ENCODE measurements around the gene DOK3.

The DOK3 gene

DNA sequence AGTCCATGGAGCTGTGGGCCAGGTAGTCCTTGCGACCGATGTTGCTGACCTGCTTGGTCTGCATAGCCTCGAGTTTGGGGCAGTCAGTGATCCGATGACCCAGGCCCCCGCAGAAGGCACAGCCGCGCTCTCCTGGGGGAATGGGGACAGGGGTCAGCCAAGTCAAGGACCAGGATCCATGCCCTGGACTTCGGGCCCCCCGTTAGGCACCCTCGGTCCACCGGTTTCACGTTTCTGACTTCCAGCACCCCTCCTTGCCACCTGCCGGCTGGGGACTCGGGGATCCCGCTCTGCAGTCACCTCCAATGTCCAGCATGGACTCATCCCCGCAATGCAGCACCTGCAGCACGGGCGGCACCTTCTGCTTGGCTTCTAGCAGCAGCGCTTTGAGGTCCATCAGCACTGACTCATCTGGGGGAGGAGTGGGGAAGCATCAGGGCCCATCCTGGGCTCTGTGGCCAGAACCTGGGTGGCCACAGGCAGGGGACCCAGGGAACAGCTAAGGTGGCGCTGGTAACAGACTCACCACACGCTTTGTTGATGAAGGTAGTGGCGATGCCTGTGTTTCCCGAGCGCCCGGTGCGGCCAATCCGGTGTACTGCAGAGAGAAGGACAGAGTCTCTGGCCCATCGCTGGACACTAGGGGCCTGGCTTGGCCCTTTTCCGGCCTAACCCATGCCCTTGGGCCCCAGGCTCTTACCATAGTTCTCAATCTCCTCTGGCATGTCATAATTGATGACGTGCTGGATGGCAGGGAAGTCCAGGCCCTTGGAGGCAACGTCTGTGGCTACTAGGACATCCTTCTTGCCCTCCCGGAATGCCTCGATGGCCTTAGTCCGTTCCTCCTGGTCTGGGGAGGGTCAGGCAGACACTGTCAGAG is 2.4 kb upstream of the DOK3 start:
- no peak for DNase-seq

DNA sequence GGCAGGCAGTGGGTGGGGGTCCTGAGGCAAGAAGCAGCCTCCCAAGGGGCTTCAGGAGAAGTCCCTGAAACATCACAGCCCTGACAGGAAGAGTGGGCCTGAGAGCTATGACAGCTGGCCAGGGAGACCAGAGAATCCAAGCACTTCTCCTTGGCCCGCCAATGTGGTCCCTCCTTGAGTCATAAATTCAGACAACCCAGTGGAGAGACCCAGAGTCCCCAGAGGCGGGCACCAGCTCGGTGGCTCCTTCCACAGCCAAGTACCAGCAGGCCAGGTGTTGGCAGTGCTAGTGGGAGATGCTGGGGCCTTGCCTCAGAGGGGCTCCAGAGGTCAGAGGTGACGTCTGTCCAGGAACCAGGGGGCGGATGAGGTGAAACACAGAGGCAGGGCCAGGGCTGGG is 1.6 kb upstream of the DOK3 start:
- DNase-seq, result no peak

DNA sequence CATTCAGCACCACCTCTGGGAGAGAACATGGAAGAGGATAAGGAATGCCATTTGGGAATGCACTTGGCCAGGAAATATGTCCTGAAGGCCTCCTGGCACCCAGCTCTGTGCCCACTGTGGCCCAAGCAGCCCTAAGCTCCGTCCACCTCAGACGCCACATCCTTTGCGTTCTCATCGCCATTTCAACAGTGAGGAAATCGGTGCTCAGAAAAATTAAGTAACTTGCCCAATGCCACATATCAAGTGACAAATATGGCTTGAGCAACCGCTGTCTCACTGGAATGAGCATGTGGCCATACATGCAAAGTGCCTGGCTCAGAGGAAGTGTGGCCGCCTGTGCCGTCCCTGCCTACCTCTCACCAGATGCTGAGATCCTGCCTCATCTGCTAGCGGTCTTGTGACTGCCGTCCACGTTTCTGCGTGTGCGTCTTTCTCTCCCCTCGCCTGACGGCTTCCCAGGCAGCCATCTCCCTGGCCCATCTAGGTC is 984 bp upstream of the DOK3 start:
- DNase-seq, result no peak

DNA sequence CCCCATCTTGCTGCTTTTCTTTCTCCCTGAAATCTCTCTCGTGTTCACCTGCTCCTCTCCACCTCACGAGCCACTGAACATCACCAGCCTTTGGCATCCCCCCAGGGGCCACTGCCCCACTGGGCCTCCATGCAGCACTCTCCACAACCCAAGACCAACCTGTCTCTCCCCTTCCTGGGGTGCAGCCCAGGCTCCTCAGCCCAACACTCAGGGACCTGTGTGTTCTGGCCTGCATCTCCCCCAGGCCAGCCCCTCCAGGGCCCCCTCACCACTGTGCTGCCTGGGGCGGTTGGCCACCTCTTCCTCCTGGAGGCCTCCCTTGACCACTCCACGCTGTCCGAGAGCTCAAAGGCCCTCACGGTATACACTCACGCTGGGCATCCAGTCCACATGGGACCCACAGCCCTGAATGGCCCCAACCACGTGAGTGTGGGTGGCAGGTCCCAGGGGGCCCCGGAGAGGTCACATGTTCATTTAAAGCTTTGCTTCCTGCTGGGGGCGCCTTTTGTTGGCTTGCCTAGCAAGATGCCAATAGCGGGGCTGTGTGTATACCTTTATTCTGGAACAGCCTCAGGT is 453 bp upstream of the DOK3 start:
- no peak for DNase-seq

DNA sequence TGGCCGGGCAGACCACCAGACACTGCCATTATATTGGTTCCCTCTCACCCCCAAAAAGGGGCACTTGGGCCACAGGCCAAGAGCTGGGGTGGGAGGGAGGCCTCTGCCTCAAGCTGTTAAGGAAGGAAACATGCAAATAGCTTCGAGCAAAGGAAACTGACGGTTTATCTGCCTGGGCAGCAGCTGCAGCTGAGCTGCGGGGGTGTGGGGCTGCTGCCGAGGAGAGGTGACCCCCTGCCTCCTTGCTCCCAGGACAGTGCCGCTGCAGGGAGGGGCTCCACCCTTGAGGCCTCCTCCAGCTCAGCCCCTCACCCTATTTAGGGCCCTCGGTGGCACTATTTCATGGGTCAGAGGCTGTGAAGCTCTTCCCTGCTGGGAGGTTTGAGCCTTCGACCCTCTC is 789 bp downstream of the DOK3 start:
- no peak for DNase-seq

DNA sequence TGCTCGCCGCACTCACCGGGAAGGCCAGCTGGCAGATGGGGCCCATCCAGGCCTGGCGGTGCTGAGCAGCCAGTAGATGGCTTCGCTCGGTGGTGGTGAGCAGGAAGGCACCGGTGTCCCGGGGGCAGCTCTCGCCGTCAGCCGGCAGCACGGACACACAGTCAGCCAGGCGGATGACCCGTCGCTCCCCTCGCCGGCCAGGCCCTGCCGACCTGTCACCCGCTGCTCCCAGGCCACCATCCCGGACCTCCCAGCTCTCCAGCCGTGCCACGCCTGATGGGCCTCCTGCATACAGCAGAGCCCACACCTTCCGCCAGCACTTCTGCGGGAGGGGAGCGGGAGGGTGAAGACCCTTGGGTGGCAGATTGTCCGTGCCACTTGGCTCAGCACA is 1.4 kb downstream of the DOK3 start:
- no peak for DNase-seq

DNA sequence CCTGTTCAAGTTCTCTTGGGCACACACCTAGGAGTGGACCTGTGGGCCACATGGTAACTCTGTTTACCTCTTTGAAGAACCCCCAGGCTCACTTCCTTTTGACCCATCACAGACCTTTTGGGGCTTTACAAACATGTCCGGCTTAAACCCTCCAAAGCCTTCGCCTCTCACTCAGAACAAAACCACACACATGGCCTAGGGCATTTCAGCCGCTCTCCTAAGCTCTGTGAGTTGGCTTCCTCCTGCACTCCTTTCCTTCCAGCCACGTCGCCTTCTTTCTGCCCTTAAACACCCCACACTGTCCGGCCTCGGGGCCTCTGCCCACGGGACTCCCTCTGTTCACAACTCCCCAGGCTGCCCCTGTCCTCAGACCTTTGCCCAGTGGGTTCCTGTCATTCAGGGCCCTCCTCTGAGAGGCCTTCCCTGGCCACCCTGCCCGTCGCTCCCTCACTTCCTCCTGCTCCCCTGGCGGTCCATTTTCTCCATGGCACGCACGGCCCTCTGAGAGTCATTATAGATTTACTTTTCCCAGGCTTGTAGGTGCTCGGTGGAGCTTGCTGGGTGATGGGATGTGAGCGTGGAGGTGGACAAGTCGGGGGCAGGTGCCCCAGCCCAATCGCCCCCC is 1.9 kb downstream of the DOK3 start:
- DNase-seq, result no peak

DNA sequence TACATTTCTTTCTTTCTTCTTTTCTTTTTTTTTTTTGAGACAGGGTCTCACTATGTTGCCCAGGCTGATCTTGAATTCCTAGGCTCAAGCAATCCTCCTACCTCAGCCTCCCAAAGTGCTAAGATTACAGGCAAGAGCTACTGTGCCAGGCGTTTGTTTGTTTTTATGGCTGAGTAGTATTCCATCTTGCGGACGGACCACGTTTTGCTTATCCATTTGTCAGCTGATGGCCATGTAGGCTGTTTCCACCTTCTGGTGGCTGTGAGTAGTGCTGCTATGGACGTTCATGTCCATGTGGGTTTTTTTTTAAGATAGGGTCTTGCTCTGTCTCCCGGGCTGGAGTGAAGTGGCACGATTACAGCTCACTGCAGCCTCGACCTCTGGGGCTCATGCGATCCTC is 2.5 kb downstream of the DOK3 start:
- DNase-seq, result no peak

DNA sequence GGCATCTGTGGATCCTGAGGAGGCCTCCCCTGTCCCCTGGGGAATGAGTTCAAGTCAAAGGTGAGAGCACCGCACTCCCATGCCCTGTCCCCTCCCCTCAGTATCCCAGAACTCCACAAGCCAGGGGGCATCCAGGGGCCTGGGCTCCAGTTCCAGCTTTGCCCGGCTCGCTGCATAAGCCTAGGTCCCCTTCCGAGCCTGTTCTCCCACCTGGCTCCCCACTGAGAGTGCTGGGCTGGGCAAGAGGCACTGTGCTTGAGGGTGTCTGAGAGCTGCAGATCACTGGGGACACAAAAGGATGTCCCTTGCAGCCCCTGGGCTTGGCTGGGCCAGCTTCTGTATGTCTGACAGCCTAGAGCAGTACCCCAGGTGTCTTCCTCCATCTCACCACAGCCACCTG is 4.6 kb downstream of the DOK3 start:
- no peak for DNase-seq

DNA sequence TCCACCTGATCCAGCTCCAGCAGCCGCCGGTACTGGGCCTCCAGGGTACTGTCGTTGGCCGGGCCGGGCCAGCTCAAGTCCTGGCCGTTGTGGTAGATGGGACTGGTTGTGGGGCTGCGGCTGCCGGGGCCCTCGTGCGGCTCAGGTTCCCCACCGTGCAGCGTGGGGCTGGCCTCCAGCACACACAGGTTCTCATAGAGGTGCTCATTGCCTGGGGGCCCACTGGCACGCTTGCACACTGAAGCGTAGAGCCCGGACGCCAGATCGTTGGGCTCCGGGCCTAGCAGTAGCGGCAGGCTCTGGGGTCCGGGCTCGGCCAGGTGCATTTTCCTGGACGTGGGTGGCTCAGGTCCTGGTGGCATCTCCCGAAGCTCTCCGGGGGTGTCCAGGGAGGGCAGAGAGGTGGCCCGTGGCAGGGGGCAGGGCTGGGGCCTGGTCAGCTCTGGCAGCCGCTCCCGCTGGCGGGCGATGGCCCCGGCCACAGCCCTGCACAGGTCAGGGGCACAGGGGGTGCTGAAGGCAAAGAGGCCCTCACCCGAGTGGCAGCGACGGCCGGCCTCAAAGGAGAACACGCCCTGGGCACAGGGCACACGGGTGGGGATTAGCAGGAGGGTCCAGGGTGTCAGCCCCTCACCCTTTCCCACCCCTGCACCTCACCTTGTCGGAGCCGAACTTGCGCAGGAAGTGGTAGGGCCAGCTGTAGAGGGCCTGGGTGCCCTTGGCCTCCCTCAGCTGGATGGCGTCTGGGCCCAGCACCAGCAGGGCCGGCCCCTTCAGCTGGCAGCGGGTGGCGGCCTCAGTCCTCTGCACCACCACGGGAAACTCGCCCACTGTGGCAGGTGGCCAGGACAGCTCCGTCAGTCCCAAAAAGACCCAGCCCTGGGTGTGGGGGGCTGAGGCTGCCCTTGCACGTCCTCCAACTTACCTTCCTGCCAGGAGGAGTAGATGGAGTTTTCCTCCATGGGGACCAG is 5.3 kb downstream of the DOK3 start:
- no peak for DNase-seq

DNA sequence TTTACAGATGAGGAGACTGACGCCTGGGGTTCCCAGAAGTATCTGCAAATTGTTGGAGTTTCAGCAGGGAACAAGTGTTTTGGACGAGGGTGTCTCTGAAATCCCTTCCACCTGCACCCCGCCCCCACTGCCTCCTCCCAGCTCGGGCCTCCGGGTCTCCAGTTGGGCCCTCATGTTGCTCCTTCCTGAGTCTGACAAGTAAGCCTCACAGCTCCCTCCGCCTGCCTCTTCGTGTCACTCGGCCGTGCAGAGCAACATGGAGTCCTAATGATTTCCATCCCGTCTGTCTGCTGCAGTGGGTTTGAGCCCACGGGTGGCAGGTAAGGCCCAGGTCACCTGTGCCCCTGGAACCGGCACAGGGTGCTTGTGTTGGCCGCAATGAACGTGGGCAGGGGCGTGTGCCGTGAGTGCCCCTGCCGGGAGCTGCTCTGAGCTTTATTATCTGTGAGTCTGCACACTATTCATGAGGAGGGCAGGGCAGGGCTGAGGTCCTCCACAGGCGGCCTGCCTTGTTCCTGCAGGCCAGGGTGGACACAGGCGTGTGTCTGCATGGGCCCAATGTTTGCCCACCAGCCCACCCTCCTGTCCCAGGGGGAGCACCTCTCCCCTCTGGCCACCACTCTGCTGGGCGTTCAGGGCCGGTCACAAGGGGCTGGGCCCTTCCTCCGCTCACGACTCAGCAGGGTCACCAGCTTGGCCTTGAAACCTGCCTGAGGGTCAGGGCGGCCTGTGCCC is 6.1 kb downstream of the DOK3 start:
- DNase-seq, result no peak

DNA sequence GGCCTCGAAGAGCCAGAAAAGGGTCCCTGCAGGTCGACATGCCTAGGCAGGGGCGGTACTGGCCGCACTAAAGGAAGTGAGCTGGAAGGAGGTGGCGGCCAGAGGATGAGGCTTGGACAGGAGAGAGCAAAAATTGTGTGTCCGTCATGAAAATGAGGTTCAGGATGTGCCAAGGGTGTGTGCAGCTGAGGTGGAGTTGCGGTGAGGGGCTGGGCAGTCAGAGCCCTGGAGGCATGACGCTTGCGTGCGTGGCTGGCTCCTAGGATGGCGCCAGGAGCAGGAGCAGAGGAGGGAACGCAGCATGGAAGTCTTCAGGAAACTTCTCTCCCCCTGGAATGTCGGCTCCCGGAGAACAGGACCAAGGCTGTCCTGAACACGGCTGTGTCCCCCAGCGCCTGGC is 6.7 kb downstream of the DOK3 start:
- no peak for DNase-seq

DNA sequence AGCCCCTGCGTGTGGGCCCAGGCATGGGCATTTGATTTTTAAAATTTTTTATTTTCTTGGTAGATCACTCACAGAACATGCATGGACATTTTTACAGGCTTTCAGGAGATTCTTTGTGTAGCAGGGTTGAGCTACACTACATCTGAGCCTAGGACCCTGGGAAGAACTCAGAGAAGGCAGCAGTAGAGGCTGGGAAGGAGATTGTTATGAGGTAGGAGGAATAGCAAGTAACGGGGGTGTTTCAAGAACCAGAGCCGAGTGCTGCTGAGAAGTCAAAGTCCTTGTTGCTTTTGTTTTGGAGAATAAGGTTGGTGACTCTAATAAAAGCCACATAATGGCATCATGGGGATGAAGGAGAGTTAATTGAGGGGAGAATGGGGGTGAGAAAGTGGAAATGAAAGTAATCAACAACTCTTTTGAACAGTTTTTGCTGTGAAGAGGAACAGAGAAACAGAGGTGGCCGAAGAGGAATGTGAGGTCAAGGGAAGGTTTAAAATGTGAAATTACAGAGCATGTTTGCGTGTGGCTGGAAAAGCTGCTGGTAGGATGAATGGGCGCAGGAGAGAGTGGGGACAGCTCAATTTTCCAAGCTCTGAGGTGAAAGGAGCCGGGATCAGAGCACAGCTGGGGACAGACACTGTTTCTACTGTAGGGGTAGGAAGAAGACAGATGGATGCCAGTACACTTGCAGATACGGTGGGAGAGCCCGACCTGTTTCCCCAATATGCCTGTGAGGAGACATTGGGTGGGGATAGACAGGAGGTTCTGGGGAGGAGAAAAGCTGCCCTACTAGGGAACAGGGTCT is 7.5 kb downstream of the DOK3 start:
- no peak for DNase-seq

DNA sequence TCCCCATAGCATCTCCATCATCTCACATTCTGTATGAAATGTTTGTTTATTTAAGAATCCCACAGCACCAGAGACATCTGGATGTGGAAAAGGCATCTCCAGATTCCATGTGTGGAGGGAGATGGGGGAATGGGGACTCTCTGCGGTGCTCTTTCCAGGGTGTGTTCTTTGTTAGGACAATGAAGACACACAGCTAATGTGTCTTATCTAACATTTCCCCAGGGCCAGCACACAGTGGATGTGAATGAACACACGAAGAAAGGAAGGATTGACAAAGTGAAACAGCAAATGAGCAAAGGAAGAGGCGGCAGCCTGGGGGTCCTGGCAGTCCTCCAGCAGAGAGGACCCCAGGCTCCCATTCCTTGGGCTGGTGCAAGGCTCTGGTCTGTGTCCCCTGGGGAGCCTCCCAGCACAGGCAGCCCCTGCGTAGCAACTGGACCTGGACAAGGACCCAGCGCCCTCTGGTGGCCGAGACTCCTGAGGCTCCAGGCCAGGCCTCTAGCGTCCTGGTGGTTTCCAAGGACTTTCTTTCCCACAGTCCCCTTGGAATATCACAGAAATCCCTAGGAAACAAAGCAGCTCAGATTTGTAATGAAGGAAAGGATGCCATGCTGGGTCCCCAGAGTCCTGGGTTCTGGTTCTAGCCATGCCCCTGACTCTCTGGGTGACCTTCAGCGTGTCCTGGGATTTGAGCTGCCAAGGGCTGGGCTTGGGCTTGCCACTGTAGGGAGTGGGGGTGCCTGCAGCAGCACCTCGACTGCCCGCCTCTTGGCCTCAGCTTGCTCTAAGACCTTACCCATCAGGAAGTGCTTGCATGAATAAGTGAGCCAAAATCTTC is 8.7 kb downstream of the DOK3 start:
- no peak for DNase-seq

DNA sequence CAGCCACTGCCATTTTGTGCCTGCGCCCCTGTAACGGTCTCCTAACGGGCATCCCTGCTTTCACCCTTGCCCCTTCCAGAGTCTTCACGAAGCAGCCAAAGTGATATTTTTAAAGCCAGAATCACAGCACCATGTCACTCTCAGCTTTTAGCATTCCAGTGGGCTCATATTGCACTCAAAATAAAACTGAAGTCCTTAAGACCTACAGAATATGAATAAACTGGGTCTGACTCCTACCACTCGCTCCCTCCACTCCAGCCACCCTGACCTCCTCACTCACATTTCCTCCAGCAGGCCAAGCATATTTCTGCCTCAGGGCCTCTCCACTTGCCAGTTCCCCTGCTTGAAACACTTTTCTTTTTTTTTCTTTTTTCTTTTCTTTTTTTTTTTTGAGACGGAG is 9.8 kb downstream of the DOK3 start:
- no peak for DNase-seq

DNA sequence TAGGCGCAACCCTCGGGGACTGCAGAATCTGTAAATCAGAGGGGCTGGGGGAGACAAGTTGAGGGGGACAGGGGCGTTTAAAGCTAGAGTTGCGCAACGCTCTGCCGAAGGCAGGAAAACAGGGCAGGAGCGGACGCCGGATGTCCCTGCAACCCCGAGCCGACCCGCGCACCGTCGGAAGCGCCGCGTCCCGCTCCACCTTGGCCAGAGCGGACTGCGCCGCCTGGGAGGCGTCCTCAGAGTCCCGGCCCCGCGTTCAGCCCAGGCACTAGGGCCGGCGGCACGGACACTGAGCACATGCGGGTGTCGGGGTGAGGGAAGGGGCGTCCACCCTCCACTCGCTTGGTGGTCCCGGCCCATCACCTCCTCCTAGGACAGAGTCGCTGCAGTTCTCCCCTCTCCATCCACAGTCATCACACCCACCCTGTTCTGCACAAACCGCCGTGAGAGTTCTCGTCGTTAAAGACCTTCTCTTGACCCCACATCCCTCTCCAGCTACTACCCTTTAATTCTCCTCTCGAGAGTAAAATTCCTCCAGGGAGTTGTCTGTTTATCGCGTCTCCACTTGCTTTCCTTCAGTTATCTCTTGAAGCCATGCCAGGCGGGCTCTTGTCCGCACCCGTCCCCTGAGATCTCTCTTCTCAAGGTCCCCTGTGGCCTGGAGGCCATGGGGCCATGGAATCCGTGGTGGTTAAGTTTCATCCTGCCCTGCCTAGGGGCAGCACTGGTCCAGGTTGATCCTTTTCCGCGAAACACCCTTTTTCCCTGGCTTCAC is 11.4 kb downstream of the DOK3 start:
- no peak for DNase-seq

DNA sequence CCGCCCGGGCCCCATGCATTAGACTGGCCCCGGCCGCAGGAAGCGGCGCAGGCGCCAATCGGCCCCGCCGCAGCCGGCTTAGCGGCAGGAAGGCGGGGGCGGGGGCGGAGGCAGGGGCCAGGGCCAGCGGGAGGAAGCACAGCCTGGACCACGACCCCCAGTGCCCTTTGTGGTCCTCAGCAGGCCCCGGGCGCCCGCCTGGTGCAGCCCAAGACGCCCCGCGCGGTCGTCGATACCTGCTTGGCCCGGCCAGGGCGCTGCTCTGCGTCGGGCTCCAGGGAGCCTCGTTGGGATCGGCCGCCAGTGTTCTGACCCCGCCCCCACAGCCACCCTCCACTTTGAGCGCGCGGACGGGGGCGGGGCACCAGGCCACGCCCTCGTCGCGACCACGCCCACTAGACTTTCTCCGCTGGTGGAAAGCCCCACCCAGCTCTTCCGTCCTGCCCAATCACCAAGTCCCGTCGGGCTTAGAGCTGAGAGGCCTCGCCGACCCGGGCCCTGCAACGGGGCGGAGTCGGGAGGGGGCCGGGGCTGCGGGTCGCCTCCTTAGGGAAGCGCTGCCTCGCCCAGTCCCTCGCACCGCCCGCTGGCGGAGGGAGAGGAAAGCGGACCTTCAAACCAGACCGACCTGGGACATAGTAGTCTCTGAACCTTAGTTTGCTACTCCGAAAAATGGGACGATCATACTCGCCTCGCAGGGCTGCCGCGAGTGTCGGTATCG is 12.2 kb downstream of the DOK3 start, which contains the start of gene PDLIM7:
Gene PDLIM7, minus strand, starts transcription at position 313 of the 721 bp plus-strand sequence. CDS start 1,092 bp downstream, outside the sequence.
- DNase-seq, result peak; percentile 73

DNA sequence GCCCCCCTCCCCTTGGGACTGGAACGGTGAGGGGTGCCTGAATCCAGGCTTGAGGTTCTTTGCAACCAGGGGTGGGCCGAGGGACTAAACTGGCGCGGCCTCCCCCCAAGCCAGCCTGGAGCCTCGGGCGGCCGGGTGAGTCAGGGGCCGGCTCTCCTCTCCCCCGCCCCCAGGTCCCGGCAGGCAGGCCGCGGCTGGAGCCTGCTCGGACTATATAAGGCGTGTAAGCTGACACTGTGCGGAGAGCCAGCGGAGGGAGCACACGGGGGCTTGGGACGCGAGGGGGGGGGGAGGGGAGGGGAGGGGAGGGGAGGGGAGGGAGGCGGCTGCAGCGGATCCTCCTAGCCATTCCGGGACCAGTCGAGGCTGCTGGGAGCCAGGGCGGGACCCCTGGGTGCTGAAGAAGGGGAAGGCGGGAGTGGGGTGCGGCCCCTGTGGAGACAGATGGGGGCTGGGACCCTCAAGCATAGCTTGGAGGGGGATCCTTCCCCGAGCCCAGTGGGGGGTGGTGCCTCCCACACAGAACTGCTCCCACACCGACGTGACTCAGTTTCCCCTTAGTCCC is 12.8 kb downstream of the DOK3 start:
- no peak for DNase-seq

Measured in NCI-H187 treated with DMSO at 0.1 percent for 48 hours (cell line).